NB4 (cell line): ENCODE results near the gene CALN1.
A peak's percentile ranks its signal among the peaks of the same experiment; 100 is the strongest.

Source experiments
- DNase-seq: peaks from one replicate; pipeline ENCODE4 v3.0.0; 2010; ENCODE audit warnings: low read depth
- H3K4me3 ChIP-seq: one replicate; pipeline ENCODE4 v1.5.1; 2011; ENCODE audit warnings: mild to moderate bottlenecking, low read depth, low read length, moderate library complexity
- MYC ChIP-seq: IDR thresholded peaks from 2 replicates; pipeline ENCODE4 v1.6.1; 2011; ENCODE audit warnings: low read depth, low read length
- POLR2A ChIP-seq: IDR thresholded peaks from 2 replicates; pipeline ENCODE4 v1.6.1; 2011; ENCODE audit warnings: mild to moderate bottlenecking; ENCODE audit not compliant: insufficient read length; ENCODE audit errors: extremely low read depth
- TF ChIP-seq, protein P1 (sequence below): IDR thresholded peaks from one replicate; pipeline ENCODE4 v1.5.1; 2012; ENCODE audit warnings: low read depth, low read length
- TF ChIP-seq, protein P2 (sequence below): IDR thresholded peaks from 2 replicates; pipeline ENCODE4 v1.6.1; 2011; ENCODE audit warnings: low read depth, low read length

The CALN1 gene

DNA sequence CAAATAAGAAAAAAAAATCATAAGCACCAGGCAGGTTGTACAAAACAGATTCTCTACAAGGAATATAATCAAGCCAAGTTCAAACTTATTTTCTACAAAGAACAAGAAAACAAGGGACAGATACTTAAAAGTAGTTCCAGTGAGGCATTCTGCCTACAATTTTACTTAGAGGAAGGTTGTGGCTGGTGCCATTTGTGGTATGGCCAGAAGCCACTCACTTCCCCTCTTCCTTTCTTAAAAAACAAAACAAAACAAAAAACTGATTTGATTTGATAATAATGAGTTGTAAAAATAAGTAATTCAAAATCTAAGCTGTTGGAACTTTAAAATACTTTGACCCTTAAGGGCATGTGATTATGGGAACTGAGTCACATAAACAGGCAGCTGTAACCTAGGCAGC, 420.6 kb downstream of the CALN1 start:
- DNase-seq = no peak

DNA sequence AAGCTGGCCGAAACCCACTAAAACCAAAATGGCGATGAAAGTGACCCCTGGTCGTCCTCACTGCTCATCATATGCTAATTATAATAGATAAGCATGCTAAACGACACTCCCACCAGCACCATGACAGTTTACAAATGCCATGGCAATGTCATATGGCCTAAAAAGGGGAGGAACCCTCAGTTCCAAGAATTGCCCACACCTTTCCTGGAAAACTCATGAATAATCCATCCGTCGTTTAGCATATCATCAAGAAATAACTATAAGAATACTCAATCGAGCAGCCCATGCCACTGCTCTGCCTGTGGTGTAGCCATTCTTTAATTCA, 422.0 kb downstream of the CALN1 start:
- no peak for TF ChIP-seq POLR2A
- TF ChIP-seq, protein P1, sequence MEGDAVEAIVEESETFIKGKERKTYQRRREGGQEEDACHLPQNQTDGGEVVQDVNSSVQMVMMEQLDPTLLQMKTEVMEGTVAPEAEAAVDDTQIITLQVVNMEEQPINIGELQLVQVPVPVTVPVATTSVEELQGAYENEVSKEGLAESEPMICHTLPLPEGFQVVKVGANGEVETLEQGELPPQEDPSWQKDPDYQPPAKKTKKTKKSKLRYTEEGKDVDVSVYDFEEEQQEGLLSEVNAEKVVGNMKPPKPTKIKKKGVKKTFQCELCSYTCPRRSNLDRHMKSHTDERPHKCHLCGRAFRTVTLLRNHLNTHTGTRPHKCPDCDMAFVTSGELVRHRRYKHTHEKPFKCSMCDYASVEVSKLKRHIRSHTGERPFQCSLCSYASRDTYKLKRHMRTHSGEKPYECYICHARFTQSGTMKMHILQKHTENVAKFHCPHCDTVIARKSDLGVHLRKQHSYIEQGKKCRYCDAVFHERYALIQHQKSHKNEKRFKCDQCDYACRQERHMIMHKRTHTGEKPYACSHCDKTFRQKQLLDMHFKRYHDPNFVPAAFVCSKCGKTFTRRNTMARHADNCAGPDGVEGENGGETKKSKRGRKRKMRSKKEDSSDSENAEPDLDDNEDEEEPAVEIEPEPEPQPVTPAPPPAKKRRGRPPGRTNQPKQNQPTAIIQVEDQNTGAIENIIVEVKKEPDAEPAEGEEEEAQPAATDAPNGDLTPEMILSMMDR = no peak
- TF ChIP-seq, protein P2, sequence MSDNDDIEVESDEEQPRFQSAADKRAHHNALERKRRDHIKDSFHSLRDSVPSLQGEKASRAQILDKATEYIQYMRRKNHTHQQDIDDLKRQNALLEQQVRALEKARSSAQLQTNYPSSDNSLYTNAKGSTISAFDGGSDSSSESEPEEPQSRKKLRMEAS = no peak
- no peak for TF ChIP-seq MYC
- H3K4me3 ChIP-seq = no peak overlapping the region
- DNase-seq = no peak

More for the DNA sequence above, 420.6 kb downstream of the CALN1 start:
- no peak overlapping the region for H3K4me3 ChIP-seq
- TF ChIP-seq POLR2A (no peak), MYC (no peak)
- TF ChIP-seq, protein P1 = no peak
- TF ChIP-seq, protein P2 = no peak

DNA sequence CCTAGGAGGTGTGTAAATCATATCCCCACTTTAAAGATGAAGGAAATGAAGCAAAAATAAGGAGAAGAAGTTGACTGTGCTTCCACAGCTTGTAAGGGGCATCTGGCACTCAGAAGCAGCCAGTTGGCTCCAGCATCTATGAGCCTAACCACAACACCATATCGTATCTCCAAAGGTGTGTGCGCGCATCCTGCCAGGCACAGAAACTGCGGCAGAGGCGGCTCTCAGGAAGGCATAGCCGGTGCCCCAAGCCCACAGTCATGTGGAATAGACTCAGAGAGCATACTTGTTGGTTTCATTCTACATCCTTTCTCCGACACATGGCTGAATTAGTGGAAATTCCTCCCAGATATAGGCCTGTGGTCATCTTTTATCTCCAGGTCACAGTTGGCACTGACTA, 423.9 kb downstream of the CALN1 start:
- no peak overlapping the region for H3K4me3 ChIP-seq
- TF ChIP-seq, protein P2 = no peak
- TF ChIP-seq POLR2A = no peak
- TF ChIP-seq MYC = no peak
- TF ChIP-seq, protein P1 = no peak
- no peak for DNase-seq

DNA sequence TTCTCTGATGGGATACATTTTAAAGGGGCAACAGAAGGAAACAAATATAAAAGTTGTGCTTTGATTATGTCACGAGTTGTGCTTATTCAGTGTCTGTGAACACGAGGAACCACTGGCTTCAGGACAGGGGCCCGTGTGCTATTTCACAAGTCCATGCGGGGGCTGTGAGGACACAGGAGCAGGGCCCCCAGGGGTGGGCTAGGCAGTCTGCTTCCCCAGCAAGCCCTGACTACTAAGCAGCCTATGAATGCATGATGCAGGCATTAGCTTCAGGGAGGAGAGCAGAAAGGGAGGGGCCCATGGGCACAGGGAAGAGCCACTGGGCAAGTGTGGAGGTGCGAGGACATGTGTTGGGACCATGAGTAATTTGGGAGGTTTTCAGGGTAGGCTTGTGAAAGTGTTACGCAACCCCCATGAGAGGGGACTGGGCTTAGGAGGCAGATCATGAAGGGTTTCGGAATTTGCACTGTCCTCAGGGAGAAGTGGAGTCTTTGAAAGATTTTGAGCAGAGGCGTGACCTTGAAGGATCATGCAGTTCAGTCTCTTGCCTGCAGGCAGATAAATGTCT, 424.9 kb downstream of the CALN1 start:
- H3K4me3 ChIP-seq = no peak overlapping the region
- DNase-seq = peak; percentile 64
- TF ChIP-seq, protein P2 = 0 out of 2 replicates have a peak, but pooled peaks have one; percentile 7
- TF ChIP-seq, protein P1 = no peak

DNA sequence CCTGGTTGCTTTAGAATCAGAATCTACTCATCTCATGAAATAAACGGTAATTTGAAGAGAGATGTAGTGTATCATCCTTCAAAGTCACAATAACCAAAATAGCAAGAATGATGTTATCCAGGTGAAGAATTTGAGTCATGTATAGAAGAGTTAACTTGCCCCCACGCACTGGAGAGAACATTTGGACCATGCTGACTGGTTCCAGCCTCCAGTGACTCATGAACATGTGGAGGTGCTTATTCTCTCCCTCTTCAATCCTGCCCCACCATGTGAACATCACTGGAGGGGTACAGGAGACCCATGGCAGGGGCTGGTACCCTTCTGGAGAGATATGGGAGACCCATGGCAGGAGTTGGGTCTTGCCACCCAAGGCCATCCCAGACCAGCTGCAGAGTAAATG, 427.8 kb downstream of the CALN1 start:
- no peak overlapping the region for H3K4me3 ChIP-seq
- DNase-seq = no peak
- TF ChIP-seq MYC = no peak
- TF ChIP-seq POLR2A = no peak
- TF ChIP-seq, protein P1 = no peak
- TF ChIP-seq, protein P2 = no peak

DNA sequence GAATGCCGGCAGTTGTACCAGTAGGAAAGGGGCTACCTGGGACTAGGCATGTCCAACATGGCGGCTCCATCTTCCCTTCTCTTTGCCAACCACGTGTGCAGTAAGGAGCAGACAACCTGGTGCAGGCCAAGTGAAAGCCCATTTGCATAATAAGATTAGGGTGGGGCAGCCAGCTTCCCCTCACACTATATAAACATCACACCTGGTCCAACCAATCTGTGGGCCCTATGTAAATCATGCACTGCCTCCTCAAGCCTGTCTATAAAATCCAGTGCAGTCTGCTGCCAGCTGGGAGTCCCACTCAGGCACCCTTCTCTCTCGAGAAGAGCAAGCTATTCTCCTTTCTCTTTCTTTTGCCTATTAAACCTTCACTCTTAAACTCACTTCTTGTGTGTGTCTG, 429.3 kb downstream of the CALN1 start:
- no peak overlapping the region for H3K4me3 ChIP-seq
- no peak for DNase-seq
- TF ChIP-seq MYC (no peak), POLR2A (no peak)
- TF ChIP-seq, protein P2 = no peak
- TF ChIP-seq, protein P1 = no peak
